ENCODE measurements around the gene CCDC91.

Gene CCDC91

GRCh38 chr12:28227251-28227650, 37.0 kb downstream of the CCDC91 start:
- WGBS (ENCODE audit: insufficient coverage) = 100% methylated on average over 2 of the region's 3 CpGs
- H3K36me3 ChIP-seq (ENCODE audit: control insufficient read depth in 4 of 4, insufficient read depth in 4 of 4, low read length in 3 of 4) = peaks cover 2 to 9% (median 6%) of the 10 kb centered on the region in 4 experiments
- peaks cover 0 to 14% (median 0%) of the 10 kb centered on the region in 5 experiments for H3K9me3 ChIP-seq (ENCODE audit: control extremely low read depth in 1 of 5, control insufficient read depth in 4 of 5, insufficient read depth in 2 of 5, low read depth in 1 of 5, low read length in 4 of 5)
- DNase-seq = no peak
- ChIA-PET POLR2A (no interaction called here), CTCF (no interaction called here)
- H3K27me3 ChIP-seq (replicated peaks in 2 of 5; ENCODE audit: control insufficient read depth in 4 of 5, insufficient read depth in 5 of 5, low read length in 4 of 5) = no peaks in the 10 kb centered on the region
- H3K4me3 ChIP-seq (ENCODE audit: control insufficient read depth in 1 of 7, extremely low read depth in 1 of 7, insufficient read depth in 4 of 7, low read depth in 2 of 7, low read length in 6 of 7) = no peak overlapping the region
- H3K4me1 ChIP-seq (ENCODE audit: control extremely low read depth in 1 of 4, control insufficient read depth in 4 of 4, insufficient read depth in 4 of 4, low read length in 3 of 4) = peaks cover 0 to 7% (median 0%) of the 10 kb centered on the region in 4 experiments
- no peak overlapping the region for H3K27ac ChIP-seq (ENCODE audit: insufficient read depth in 1 of 2, low read depth in 1 of 2, low read length in 2 of 2, poor library complexity in 1 of 2, severe bottlenecking in 2 of 2)

- POLR2A ChIA-PET = no interaction called here
- Histone ChIP-seq H3K4me1 (ENCODE audit: control extremely low read depth in 1 of 4, control insufficient read depth in 4 of 4, insufficient read depth in 4 of 4, low read length in 3 of 4) (peaks cover 0 to 4% (median 0%) of the 10 kb centered on the region in 4 experiments), H3K9me3 (ENCODE audit: control extremely low read depth in 1 of 5, control insufficient read depth in 4 of 5, insufficient read depth in 2 of 5, low read depth in 1 of 5, low read length in 4 of 5) (peaks cover 0 to 2% (median 0%) of the 10 kb centered on the region in 5 experiments), H3K4me3 (ENCODE audit: control insufficient read depth in 1 of 7, extremely low read depth in 1 of 7, insufficient read depth in 4 of 7, low read depth in 2 of 7, low read length in 6 of 7) (no peak overlapping the region), H3K27me3 (replicated peaks in 2 of 5; ENCODE audit: control insufficient read depth in 4 of 5, insufficient read depth in 5 of 5, low read length in 4 of 5) (no peaks in the 10 kb centered on the region), H3K36me3 (ENCODE audit: control insufficient read depth in 4 of 4, insufficient read depth in 4 of 4, low read length in 3 of 4) (peaks cover 0 to 4% (median 2%) of the 10 kb centered on the region in 4 experiments), H3K27ac (ENCODE audit: insufficient read depth in 1 of 2, low read depth in 1 of 2, low read length in 2 of 2, poor library complexity in 1 of 2, severe bottlenecking in 2 of 2) (no peak overlapping the region)
- no peak for DNase-seq
- CTCF ChIA-PET = no interaction called here
Measured at GRCh38 chr12:28231248-28231647, 41.0 kb downstream of the CCDC91 start.

GRCh38 chr12:28232211-28232928, 42.1 kb downstream of the CCDC91 start:
- no peak for DNase-seq
- H3K4me3 ChIP-seq (ENCODE audit: control insufficient read depth in 1 of 7, extremely low read depth in 1 of 7, insufficient read depth in 4 of 7, low read depth in 2 of 7, low read length in 6 of 7) = no peak overlapping the region
- H3K27me3 ChIP-seq (replicated peaks in 2 of 5; ENCODE audit: control insufficient read depth in 4 of 5, insufficient read depth in 5 of 5, low read length in 4 of 5) = no peaks in the 10 kb centered on the region
- 86% methylated on average over 1 of the region's 2 CpGs for WGBS (ENCODE audit: insufficient coverage)
- ChIA-PET CTCF (no interaction called here), POLR2A (interaction anchor here (0.6 kb wide), 1 partner anchor 73 kb away, joined by 3 read pairs; no protein-coding TSS in a partner anchor)
- peaks cover 0 to 4% (median 0%) of the 10 kb centered on the region in 4 experiments for H3K4me1 ChIP-seq (ENCODE audit: control extremely low read depth in 1 of 4, control insufficient read depth in 4 of 4, insufficient read depth in 4 of 4, low read length in 3 of 4)
- H3K36me3 ChIP-seq (ENCODE audit: control insufficient read depth in 4 of 4, insufficient read depth in 4 of 4, low read length in 3 of 4) = peaks cover 0 to 3% (median under 1%) of the 10 kb centered on the region in 4 experiments
- H3K27ac ChIP-seq (ENCODE audit: insufficient read depth in 1 of 2, low read depth in 1 of 2, low read length in 2 of 2, poor library complexity in 1 of 2, severe bottlenecking in 2 of 2) = no peak overlapping the region
- no peaks in the 10 kb centered on the region for H3K9me3 ChIP-seq (ENCODE audit: control extremely low read depth in 1 of 5, control insufficient read depth in 4 of 5, insufficient read depth in 2 of 5, low read depth in 1 of 5, low read length in 4 of 5)

- Histone ChIP-seq H3K27ac (ENCODE audit: insufficient read depth in 1 of 2, low read depth in 1 of 2, low read length in 2 of 2, poor library complexity in 1 of 2, severe bottlenecking in 2 of 2) (no peak overlapping the region), H3K36me3 (ENCODE audit: control insufficient read depth in 4 of 4, insufficient read depth in 4 of 4, low read length in 3 of 4) (peaks cover 0 to 3% (median under 1%) of the 10 kb centered on the region in 4 experiments), H3K9me3 (ENCODE audit: control extremely low read depth in 1 of 5, control insufficient read depth in 4 of 5, insufficient read depth in 2 of 5, low read depth in 1 of 5, low read length in 4 of 5) (no peaks in the 10 kb centered on the region), H3K4me1 (ENCODE audit: control extremely low read depth in 1 of 4, control insufficient read depth in 4 of 4, insufficient read depth in 4 of 4, low read length in 3 of 4) (peaks cover 0 to 4% (median 0%) of the 10 kb centered on the region in 4 experiments), H3K27me3 (replicated peaks in 2 of 5; ENCODE audit: control insufficient read depth in 4 of 5, insufficient read depth in 5 of 5, low read length in 4 of 5) (no peaks in the 10 kb centered on the region), H3K4me3 (ENCODE audit: control insufficient read depth in 1 of 7, extremely low read depth in 1 of 7, insufficient read depth in 4 of 7, low read depth in 2 of 7, low read length in 6 of 7) (no peak overlapping the region)
- no peak for DNase-seq
- ChIA-PET CTCF (no interaction called here), POLR2A (no interaction called here)
Measured at GRCh38 chr12:28234444-28234843, 44.2 kb downstream of the CCDC91 start.

GRCh38 chr12:28235015-28235414, 44.8 kb downstream of the CCDC91 start:
- POLR2A ChIA-PET = no interaction called here
- CTCF ChIA-PET = no interaction called here
- Histone ChIP-seq H3K9me3 (ENCODE audit: control extremely low read depth in 1 of 5, control insufficient read depth in 4 of 5, insufficient read depth in 2 of 5, low read depth in 1 of 5, low read length in 4 of 5) (no peaks in the 10 kb centered on the region), H3K27me3 (replicated peaks in 2 of 5; ENCODE audit: control insufficient read depth in 4 of 5, insufficient read depth in 5 of 5, low read length in 4 of 5) (no peaks in the 10 kb centered on the region), H3K36me3 (ENCODE audit: control insufficient read depth in 4 of 4, insufficient read depth in 4 of 4, low read length in 3 of 4) (peaks cover 0 to 3% (median 0%) of the 10 kb centered on the region in 4 experiments), H3K4me3 (ENCODE audit: control insufficient read depth in 1 of 7, extremely low read depth in 1 of 7, insufficient read depth in 4 of 7, low read depth in 2 of 7, low read length in 6 of 7) (no peak overlapping the region), H3K4me1 (ENCODE audit: control extremely low read depth in 1 of 4, control insufficient read depth in 4 of 4, insufficient read depth in 4 of 4, low read length in 3 of 4) (peaks cover 0 to 4% (median 0%) of the 10 kb centered on the region in 4 experiments), H3K27ac (ENCODE audit: insufficient read depth in 1 of 2, low read depth in 1 of 2, low read length in 2 of 2, poor library complexity in 1 of 2, severe bottlenecking in 2 of 2) (no peak overlapping the region)
- DNase-seq = no peak
- 100% methylated on average over 1 of the region's 1 CpG for WGBS (ENCODE audit: insufficient coverage)

- POLR2A ChIA-PET = no interaction called here
- no peak overlapping the region for H3K4me3 ChIP-seq (ENCODE audit: control insufficient read depth in 1 of 7, extremely low read depth in 1 of 7, insufficient read depth in 4 of 7, low read depth in 2 of 7, low read length in 6 of 7)
- no peak overlapping the region for H3K27ac ChIP-seq (ENCODE audit: insufficient read depth in 1 of 2, low read depth in 1 of 2, low read length in 2 of 2, poor library complexity in 1 of 2, severe bottlenecking in 2 of 2)
- peaks cover 0 to 2% (median 0%) of the 10 kb centered on the region in 5 experiments for H3K9me3 ChIP-seq (ENCODE audit: control extremely low read depth in 1 of 5, control insufficient read depth in 4 of 5, insufficient read depth in 2 of 5, low read depth in 1 of 5, low read length in 4 of 5)
- DNase-seq = no peak
- H3K27me3 ChIP-seq (replicated peaks in 2 of 5; ENCODE audit: control insufficient read depth in 4 of 5, insufficient read depth in 5 of 5, low read length in 4 of 5) = no peaks in the 10 kb centered on the region
- CTCF ChIA-PET = no interaction called here
- peaks cover 0 to 4% (median 0%) of the 10 kb centered on the region in 4 experiments for H3K4me1 ChIP-seq (ENCODE audit: control extremely low read depth in 1 of 4, control insufficient read depth in 4 of 4, insufficient read depth in 4 of 4, low read length in 3 of 4)
- peaks cover 0 to 2% (median 0%) of the 10 kb centered on the region in 4 experiments for H3K36me3 ChIP-seq (ENCODE audit: control insufficient read depth in 4 of 4, insufficient read depth in 4 of 4, low read length in 3 of 4)
Measured at GRCh38 chr12:28235985-28236384, 45.7 kb downstream of the CCDC91 start.

GRCh38 chr12:28237423-28237822, 47.2 kb downstream of the CCDC91 start:
- ChIA-PET CTCF (no interaction called here), POLR2A (no interaction called here)
- Histone ChIP-seq H3K4me1 (ENCODE audit: control extremely low read depth in 1 of 4, control insufficient read depth in 4 of 4, insufficient read depth in 4 of 4, low read length in 3 of 4) (peaks cover 0 to 4% (median 0%) of the 10 kb centered on the region in 4 experiments), H3K27me3 (replicated peaks in 2 of 5; ENCODE audit: control insufficient read depth in 4 of 5, insufficient read depth in 5 of 5, low read length in 4 of 5) (no peaks in the 10 kb centered on the region), H3K4me3 (ENCODE audit: control insufficient read depth in 1 of 7, extremely low read depth in 1 of 7, insufficient read depth in 4 of 7, low read depth in 2 of 7, low read length in 6 of 7) (no peak overlapping the region), H3K9me3 (ENCODE audit: control extremely low read depth in 1 of 5, control insufficient read depth in 4 of 5, insufficient read depth in 2 of 5, low read depth in 1 of 5, low read length in 4 of 5) (peaks cover 0 to 3% (median 0%) of the 10 kb centered on the region in 5 experiments), H3K36me3 (ENCODE audit: control insufficient read depth in 4 of 4, insufficient read depth in 4 of 4, low read length in 3 of 4) (peaks cover 0 to 2% (median 0%) of the 10 kb centered on the region in 4 experiments), H3K27ac (ENCODE audit: insufficient read depth in 1 of 2, low read depth in 1 of 2, low read length in 2 of 2, poor library complexity in 1 of 2, severe bottlenecking in 2 of 2) (no peak overlapping the region)
- no peak for DNase-seq

Data from common myeloid progenitor, CD34-positive (primary cell).